Measurements from ENCODE around the gene TIPARP. TPM values are rescaled to one million over a fixed set of nuclear protein-coding genes. Genes with fewer than 3 reads are reported as not detected.
"Not testable (repeated sequence)": the region's sequence is repeated elsewhere in the genome, so short reads cannot be mapped to it uniquely, and the experiment has no call there.

TIPARP gene
- total and polyA plus RNA-seq, 12 donors = 13.8 to 74.6 (median 23.1) TPM

- intact Hi-C loops (cut with DNase I) = no loop called here
- H3K4me3 ChIP-seq = no peak overlapping the region
- no peak for TF ChIP-seq CTCF (IDR thresholded peaks at IDR 0.05)
These were observed 63.9 kb downstream of the TIPARP start for GRCh38 chr3:156738251-156738650.

GRCh38 chr3:156739976-156740375 lies 65.6 kb downstream of the TIPARP start:
- Histone ChIP-seq H3K27ac (no peak overlapping the region), H3K36me3 (no peaks in the 10 kb centered on the region), H3K4me1 (no peaks in the 10 kb centered on the region), H3K9me3 (no peaks in the 10 kb centered on the region), H3K27me3 (no peaks in the 10 kb centered on the region), H3K4me3 (no peak overlapping the region)
- TF ChIP-seq CTCF (IDR thresholded peaks at IDR 0.05) = no peak
- 90 to 98% methylated on average over 2 of the region's 2 CpGs for whole genome bisulfite sequencing, 2 donors
- intact Hi-C loops (cut with DNase I) = no loop called here
- ATAC-seq (no peak), DNase-seq (no peak)

More at GRCh38 chr3:156738251-156738650, 63.9 kb downstream of the TIPARP start:
- no peak overlapping the region for H3K27ac ChIP-seq
- DNase-seq (no peak), ATAC-seq (no peak)
- H3K27me3 ChIP-seq = no peaks in the 10 kb centered on the region
- no peaks in the 10 kb centered on the region for H3K4me1 ChIP-seq
- H3K9me3 ChIP-seq = no peaks in the 10 kb centered on the region
- 76 to 81% methylated on average over 5 of the region's 5 CpGs for whole genome bisulfite sequencing, 2 donors
- no peaks in the 10 kb centered on the region for H3K36me3 ChIP-seq

GRCh38 chr3:156740581-156740980 lies 66.2 kb downstream of the TIPARP start:
- H3K4me1 ChIP-seq; H3K27ac ChIP-seq; DNase-seq; H3K9me3 ChIP-seq; intact Hi-C loops (cut with DNase I); H3K27me3 ChIP-seq; H3K4me3 ChIP-seq; ATAC-seq; H3K36me3 ChIP-seq: not testable (repeated sequence)
- WGBS, 2 donors = 92 to 97% methylated on average over 16 to 34 of the region's 34 CpGs

- intact Hi-C loops (cut with DNase I) = no loop called here
- Histone ChIP-seq H3K36me3 (no peaks in the 10 kb centered on the region), H3K27ac (no peak overlapping the region), H3K9me3 (peaks cover 0 to 4% (median 0%) of the 10 kb centered on the region in 11 donors), H3K4me3 (no peak overlapping the region), H3K27me3 (no peaks in the 10 kb centered on the region), H3K4me1 (no peaks in the 10 kb centered on the region)
- no peak for TF ChIP-seq CTCF (IDR thresholded peaks at IDR 0.05)
- ATAC-seq (no peak), DNase-seq (no peak)
- WGBS, 2 donors = 65 to 73% methylated on average over 2 of the region's 2 CpGs
These were observed 67.5 kb downstream of the TIPARP start for GRCh38 chr3:156741935-156742334.

- H3K36me3 ChIP-seq = no peaks in the 10 kb centered on the region
- no peak for ATAC-seq
- DNase-seq = no peak
- intact Hi-C loops (cut with DNase I) = no loop called here
- no peak overlapping the region for H3K4me3 ChIP-seq
- H3K4me1 ChIP-seq = no peaks in the 10 kb centered on the region
- no peaks in the 10 kb centered on the region for H3K27me3 ChIP-seq
- no peak overlapping the region for H3K27ac ChIP-seq
- TF ChIP-seq CTCF (IDR thresholded peaks at IDR 0.05) = no peak
- H3K9me3 ChIP-seq = peaks cover 0 to 8% (median 0%) of the 10 kb centered on the region in 11 donors
These were observed 68.0 kb downstream of the TIPARP start for GRCh38 chr3:156742401-156742800.

Measured in heart right ventricle (tissue), 16 donors.